GM23338 (cell line): ENCODE results near the gene COPS6. TPM values are rescaled to one million over a fixed set of nuclear protein-coding genes. Genes with fewer than 3 reads are reported as not detected.

Experiments
- ATAC-seq: fragments of 200-7000 bp; cut with Tn5 transposase; 3 replicates; pipeline ENCODE4 v1.9.1; 2020
- DNase-seq: peaks from one replicate; pipeline ENCODE4 v3.0.0-alpha.2; 2015; ENCODE audit warnings: low spot score
- H2AFZ ChIP-seq: fragments of 200-600 bp; sonication (generic); 2 replicates; pipeline ENCODE4 v1.8.0; 2016; ENCODE audit warnings: antibody characterized with exemption, mild to moderate bottlenecking, moderate library complexity
- H3F3A ChIP-seq: fragments of 200-600 bp; sonication (generic); replicated peaks from 2 replicates; pipeline ENCODE4 v1.8.0; 2017; ENCODE audit warnings: antibody characterized with exemption, mixed run types, low read depth
- H3K27ac ChIP-seq: fragments of 200-600 bp; sonication (generic); 2 replicates; pipeline ENCODE4 v1.6.1; 2016; ENCODE audit warnings: low read depth
- H3K27me3 ChIP-seq: fragments of 200-600 bp; sonication (generic); 2 replicates; pipeline ENCODE4 v1.8.0; 2016; ENCODE audit warnings: mild to moderate bottlenecking, mixed run types, moderate library complexity; ENCODE audit not compliant: insufficient read depth
- H3K36me3 ChIP-seq: fragments of 200-600 bp; sonication (generic); 2 replicates; pipeline ENCODE4 v1.8.0; 2016; ENCODE audit warnings: mild to moderate bottlenecking; ENCODE audit not compliant: insufficient read depth
- H3K4me1 ChIP-seq: fragments of 200-600 bp; sonication (generic); 2 replicates; pipeline ENCODE4 v1.8.0; 2016; ENCODE audit warnings: mild to moderate bottlenecking, moderate library complexity; ENCODE audit not compliant: insufficient read depth
- H3K4me2 ChIP-seq: fragments of 200-600 bp; sonication (generic); 2 replicates; pipeline ENCODE4 v1.7.1; 2017; ENCODE audit warnings: mixed run types
- H3K4me3 ChIP-seq: fragments of 200-600 bp; sonication (generic); 2 replicates; pipeline ENCODE4 v1.6.1; 2016; ENCODE audit warnings: mixed run types
- H3K79me2 ChIP-seq: fragments of 200-600 bp; sonication (generic); replicated peaks from 2 replicates; pipeline ENCODE4 v1.8.0; 2017; ENCODE audit warnings: mild to moderate bottlenecking; ENCODE audit not compliant: insufficient read depth
- H3K9me2 ChIP-seq: fragments of 200-600 bp; sonication (generic); 2 replicates; pipeline ENCODE4 v1.8.0; 2017; ENCODE audit not compliant: insufficient read depth
- H4K20me1 ChIP-seq: fragments of 200-600 bp; sonication (generic); replicated peaks from 2 replicates; pipeline ENCODE4 v1.8.0; 2017; ENCODE audit warnings: mild to moderate bottlenecking; ENCODE audit not compliant: insufficient read depth
- H3K27ac Mint-ChIP-seq: 2 replicates; pipeline ENCODE4 v1.8.0; 2020; ENCODE audit warnings: inconsistent platforms, mild to moderate bottlenecking, moderate library complexity, mixed read lengths
- H3K27me3 Mint-ChIP-seq: 3 replicates; pipeline ENCODE4 v1.8.0; 2022; ENCODE audit warnings: low read depth, mild to moderate bottlenecking, moderate library complexity, mixed read lengths, inconsistent platforms; ENCODE audit not compliant: insufficient read depth, poor library complexity
- H3K36me3 Mint-ChIP-seq: 3 replicates; pipeline ENCODE4 v1.8.0; 2021; ENCODE audit warnings: low read depth, mild to moderate bottlenecking, inconsistent platforms, moderate library complexity, mixed read lengths
- H3K4me1 Mint-ChIP-seq: 3 replicates; pipeline ENCODE4 v1.8.0; 2020; ENCODE audit warnings: mild to moderate bottlenecking, inconsistent platforms, mixed read lengths
- H3K4me3 Mint-ChIP-seq: 3 replicates; pipeline ENCODE4 v1.8.0; 2021; ENCODE audit warnings: moderate library complexity, mild to moderate bottlenecking, inconsistent platforms, mixed read lengths
- H3K9me3 Mint-ChIP-seq: 3 replicates; pipeline ENCODE4 v1.8.0; 2020; ENCODE audit warnings: moderate library complexity, mild to moderate bottlenecking, inconsistent platforms, mixed read lengths
- CTCF ChIP-seq, 2 experiments: fragments of 200-600 bp in 1 of 2; sonication (generic) in 1 of 2; conservative IDR thresholded peaks; 2 replicates each; pipeline versions ENCODE4 v1.5.1 to v1.6.1; 2016 to 2017; ENCODE audit warnings: antibody characterized with exemption in 2 of 2, low read depth in 2 of 2, mild to moderate bottlenecking in 2 of 2, moderate library complexity in 1 of 2
- ETS1 ChIP-seq: IDR thresholded peaks from 2 replicates; pipeline ENCODE4 v1.6.1; 2016; ENCODE audit warnings: antibody characterized with exemption
- NANOG ChIP-seq: IDR thresholded peaks from 2 replicates; pipeline ENCODE4 v1.6.1; 2016; ENCODE audit warnings: antibody characterized with exemption, borderline replicate concordance
- POLR2AphosphoS5 ChIP-seq: IDR thresholded peaks from 2 replicates; pipeline ENCODE4 v1.6.1; 2016; ENCODE audit warnings: antibody characterized with exemption, low read depth
- ZNF462 ChIP-seq: fragments of 250-450 bp; sonication (Bioruptor Pico); IDR thresholded peaks from 2 replicates; pipeline ENCODE4 v1.5.0; 2020; ENCODE audit warnings: mild to moderate bottlenecking, moderate library complexity
- polyA plus RNA-seq: library from polyadenylated mRNA; unstranded; fragments of >200 nt; fragmentation: Nextera tagmentation; extraction: Ambion mirVana; gene quantifications from 2 replicates; pipeline ENCODE4 v1.2.1, GENCODE V29; 2016
- total RNA-seq: library from RNA; depleted of rRNA; stranded (reverse); fragments of >200 nt; shearing (Covaris generic); gene quantifications from 2 replicates; pipeline ENCODE4 v1.2.3, GENCODE V29; 2014

COPS6 gene
- total and polyA plus RNA-seq, 2 experiments from 2014 or later, result 89.8 to 198 TPM

GRCh38 chr7:100091411-100092181 lies 2.8 kb downstream of the COPS6 start:
- TF ChIP-seq ETS1 (no peak), POLR2AphosphoS5 (peak; percentile 45), ZNF462 (CRISPR knock-in tag) (no peak), CTCF (conservative IDR thresholded peaks at IDR 0.05; ENCODE audit: low read depth in 2 of 2) (peak; percentile 4 to 40; a peak in 2 of 4 replicates), NANOG (no peak)
- no peaks in the 10 kb centered on the region for H3K9me2 ChIP-seq
- peaks cover 65% of the 10 kb centered on the region for H3K36me3 Mint-ChIP-seq
- peaks cover 79% of the 10 kb centered on the region for H3F3A ChIP-seq
- ATAC-seq (peak; percentile 33), DNase-seq (peak; percentile 74)
- no peaks in the 10 kb centered on the region for H3K9me3 Mint-ChIP-seq
- H3K4me3 Mint-ChIP-seq, result peak overlapping the region; percentile 93; the same call in 1 of the 3 replicates
- H4K20me1 ChIP-seq, result peaks cover 34% of the 10 kb centered on the region
- H3K27me3 ChIP-seq, result no peaks in the 10 kb centered on the region
- H3K27me3 Mint-ChIP-seq, result peaks cover 40% of the 10 kb centered on the region
- no peak overlapping the region for H3K4me2 ChIP-seq
- peaks cover 15% of the 10 kb centered on the region for H3K79me2 ChIP-seq
- peak overlapping the region; percentile 15; the same call in 1 of the 2 replicates for H3K27ac Mint-ChIP-seq
- H2AFZ ChIP-seq, result no peak overlapping the region
- H3K4me3 ChIP-seq, result no peak overlapping the region
- peaks cover 6% of the 10 kb centered on the region for H3K4me1 ChIP-seq
- H3K4me1 Mint-ChIP-seq, result peaks cover 23% of the 10 kb centered on the region
- peaks cover 45% of the 10 kb centered on the region for H3K36me3 ChIP-seq
- peak overlapping the region; percentile 88 for H3K27ac ChIP-seq
